GM18505 (cell line): ENCODE data around the gene OR6C75.
"Not testable (repeated sequence)": the region's sequence is repeated elsewhere in the genome, so short reads cannot be mapped to it uniquely, and the experiment has no call there.

ENCODE experiments used
- ATAC-seq: cut with Tn5 transposase; IDR thresholded peaks from one replicate; pipeline ENCODE4 v1.9.1; 2021; ENCODE audit not compliant: unreplicated experiment
- POLR2A ChIP-seq: IDR thresholded peaks from 4 replicates; pipeline ENCODE4 v1.6.1; 2011; ENCODE audit warnings: borderline replicate concordance; ENCODE audit not compliant: insufficient read depth, insufficient read length; ENCODE audit errors: extremely low read depth

OR6C75 gene

GRCh38 chr12:55362675-55363074 is at the start of gene OR6C75:
Gene OR6C75, plus strand, starts transcription at chr12:55362975. Its CDS starts 2,136 bp downstream, at chr12:55365111.
- TF ChIP-seq POLR2A = no peak
- ATAC-seq = no peak

- no peak for TF ChIP-seq POLR2A
- ATAC-seq = no peak
These were observed 48.7 kb upstream of the OR6C75 start, which contains the start of gene OR6C1 for GRCh38 chr12:55314043-55314442. Gene OR6C1, plus strand, starts transcription at chr12:55314343. Its CDS starts 6,257 bp downstream, at chr12:55320600.

- no peak for TF ChIP-seq POLR2A
- ATAC-seq = no peak
These were observed 42.6 kb upstream of the OR6C75 start for GRCh38 chr12:55320201-55320600.

GRCh38 chr12:55325801-55326200 is 37.0 kb upstream of the OR6C75 start:
- ATAC-seq = not testable (repeated sequence)

GRCh38 chr12:55330446-55330845 is 32.3 kb upstream of the OR6C75 start, which contains the start of gene OR6C3:
Gene OR6C3, plus strand, starts transcription at chr12:55330746. Its CDS starts 955 bp downstream, at chr12:55331701.
- no peak for TF ChIP-seq POLR2A
- ATAC-seq = no peak

- ATAC-seq = no peak
- TF ChIP-seq POLR2A = no peak
These were observed 26.8 kb upstream of the OR6C75 start for GRCh38 chr12:55336002-55336401.

GRCh38 chr12:55355338-55355737 is 7.4 kb upstream of the OR6C75 start:
- not testable (repeated sequence) for ATAC-seq

- no peak for TF ChIP-seq POLR2A
- no peak for ATAC-seq
These were observed 2.3 kb downstream of the OR6C75 start for GRCh38 chr12:55365086-55365485.

GRCh38 chr12:55372521-55372920 is 9.7 kb downstream of the OR6C75 start:
- TF ChIP-seq POLR2A = no peak
- no peak for ATAC-seq

- no peak for TF ChIP-seq POLR2A
- ATAC-seq = no peak
These were observed 23.1 kb downstream of the OR6C75 start for GRCh38 chr12:55385891-55386290.

GRCh38 chr12:55392032-55392795 is 29.4 kb downstream of the OR6C75 start:
- ATAC-seq = no peak
- TF ChIP-seq POLR2A = no peak

GRCh38 chr12:55396326-55396725 is 33.6 kb downstream of the OR6C75 start:
- ATAC-seq = no peak
- no peak for TF ChIP-seq POLR2A

- no peak for ATAC-seq
- no peak for TF ChIP-seq POLR2A
These were observed 37.5 kb downstream of the OR6C75 start, which contains the start of gene OR6C65 for GRCh38 chr12:55400229-55400628. Gene OR6C65, plus strand, starts transcription at chr12:55400529. Its CDS starts 0 bp downstream, at chr12:55400529.

GRCh38 chr12:55407866-55408265 is 45.1 kb downstream of the OR6C75 start:
- TF ChIP-seq POLR2A = no peak
- no peak for ATAC-seq

GRCh38 chr12:55409133-55409532 is 46.4 kb downstream of the OR6C75 start:
- ATAC-seq = not testable (repeated sequence)

GRCh38 chr12:55412138-55412537 is 49.4 kb downstream of the OR6C75 start:
- not testable (repeated sequence) for ATAC-seq

GRCh38 chr12:55413498-55414388 is 51.0 kb downstream of the OR6C75 start:
- ATAC-seq = not testable (repeated sequence)

- ATAC-seq = not testable (repeated sequence)
These were observed 51.6 kb downstream of the OR6C75 start for GRCh38 chr12:55414396-55414823.

GRCh38 chr12:55414889-55415288 is 52.1 kb downstream of the OR6C75 start:
- not testable (repeated sequence) for ATAC-seq
